Neutrophil (primary cell): ENCODE data around the gene SIGLEC14.
A peak's percentile ranks its signal among the peaks of the same experiment; 100 is the strongest.

ENCODE experiments used
- H3K27ac ChIP-seq: fragments of 200-600 bp; sonication (generic); 2 replicates; pipeline ENCODE4 v1.5.1; 2016; ENCODE audit warnings: mild to moderate bottlenecking, moderate library complexity
- H3K27me3 ChIP-seq: fragments of 200-600 bp; sonication (generic); 2 replicates; pipeline ENCODE4 v1.6.0; 2016; ENCODE audit warnings: mild to moderate bottlenecking
- H3K36me3 ChIP-seq: fragments of 200-600 bp; sonication (generic); 2 replicates; pipeline ENCODE4 v1.5.1; 2017
- H3K4me1 ChIP-seq, 2 experiments: fragments of 200-600 bp in 1 of 2; sonication (generic) in 1 of 2; 1 replicate in 1 of 2; 2 replicates in 1 of 2; pipeline versions ENCODE4 v1.5.1 to v1.6.1; 2013 to 2016; ENCODE audit warnings: low read depth in 1 of 2, low read length in 1 of 2, mild to moderate bottlenecking in 1 of 2, moderate library complexity in 1 of 2; ENCODE audit not compliant: control insufficient read depth in 1 of 2, insufficient read depth in 1 of 2
- H3K4me3 ChIP-seq, 2 experiments: fragments of 200-600 bp in 1 of 2; sonication (generic) in 1 of 2; 1 replicate in 1 of 2; 2 replicates in 1 of 2; pipeline ENCODE4 v1.5.1; 2013 to 2016; ENCODE audit warnings: low read depth in 1 of 2, low read length in 1 of 2, mild to moderate bottlenecking in 1 of 2, moderate library complexity in 1 of 2
- H3K9me3 ChIP-seq: fragments of 200-600 bp; sonication (generic); 2 replicates; pipeline ENCODE4 v1.5.1; 2016
- TF ChIP-seq, protein P1 (sequence below): fragments of 200-600 bp; sonication (generic); IDR thresholded peaks from 2 replicates; pipeline ENCODE4 v1.5.1; 2016; ENCODE audit warnings: antibody characterized with exemption

Gene SIGLEC14

DNA sequence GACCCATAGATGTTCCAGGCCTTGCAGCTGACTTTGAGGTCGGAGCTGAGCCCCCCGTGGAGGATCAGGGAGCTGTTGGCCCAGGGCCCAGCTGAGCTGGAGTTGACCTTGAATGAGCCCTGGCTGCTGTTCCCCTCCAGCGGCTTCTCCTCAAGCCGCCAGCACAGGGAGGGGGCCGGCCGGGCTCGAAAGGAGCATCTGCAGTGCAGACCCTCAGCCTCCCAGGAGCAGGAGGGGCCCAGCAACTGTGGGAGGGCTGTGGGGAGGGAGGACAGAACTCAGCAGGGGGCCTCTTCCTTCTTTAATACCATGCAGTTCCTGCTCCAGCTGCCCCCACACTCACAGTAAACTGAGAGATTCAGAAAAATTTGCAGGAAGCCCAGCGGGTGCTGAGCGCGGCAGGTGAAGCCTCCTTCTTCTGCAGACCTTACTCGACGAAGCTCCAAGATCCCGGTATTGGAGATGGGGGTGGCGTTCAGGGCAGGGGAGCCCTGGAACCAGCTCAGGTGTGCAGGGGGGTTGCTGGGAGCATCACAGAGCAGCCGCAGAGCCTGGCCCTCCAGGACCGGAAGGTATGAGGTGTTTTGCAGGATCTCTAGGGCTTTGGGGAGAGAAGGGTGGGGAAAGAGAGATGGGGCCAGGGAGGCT lies 19.0 kb downstream of the SIGLEC14 start:
- Histone ChIP-seq H3K27me3 (no peaks in the 10 kb centered on the region), H3K4me1 (peaks cover 48 to 84% of the 10 kb centered on the region in 2 experiments), H3K27ac (peak overlapping the region; percentile 87), H3K9me3 (no peaks in the 10 kb centered on the region), H3K36me3 (peaks cover 62% of the 10 kb centered on the region), H3K4me3 (peak overlapping the region; percentile 67 to 76)
- TF ChIP-seq, protein P1, sequence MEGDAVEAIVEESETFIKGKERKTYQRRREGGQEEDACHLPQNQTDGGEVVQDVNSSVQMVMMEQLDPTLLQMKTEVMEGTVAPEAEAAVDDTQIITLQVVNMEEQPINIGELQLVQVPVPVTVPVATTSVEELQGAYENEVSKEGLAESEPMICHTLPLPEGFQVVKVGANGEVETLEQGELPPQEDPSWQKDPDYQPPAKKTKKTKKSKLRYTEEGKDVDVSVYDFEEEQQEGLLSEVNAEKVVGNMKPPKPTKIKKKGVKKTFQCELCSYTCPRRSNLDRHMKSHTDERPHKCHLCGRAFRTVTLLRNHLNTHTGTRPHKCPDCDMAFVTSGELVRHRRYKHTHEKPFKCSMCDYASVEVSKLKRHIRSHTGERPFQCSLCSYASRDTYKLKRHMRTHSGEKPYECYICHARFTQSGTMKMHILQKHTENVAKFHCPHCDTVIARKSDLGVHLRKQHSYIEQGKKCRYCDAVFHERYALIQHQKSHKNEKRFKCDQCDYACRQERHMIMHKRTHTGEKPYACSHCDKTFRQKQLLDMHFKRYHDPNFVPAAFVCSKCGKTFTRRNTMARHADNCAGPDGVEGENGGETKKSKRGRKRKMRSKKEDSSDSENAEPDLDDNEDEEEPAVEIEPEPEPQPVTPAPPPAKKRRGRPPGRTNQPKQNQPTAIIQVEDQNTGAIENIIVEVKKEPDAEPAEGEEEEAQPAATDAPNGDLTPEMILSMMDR, result no peak

DNA sequence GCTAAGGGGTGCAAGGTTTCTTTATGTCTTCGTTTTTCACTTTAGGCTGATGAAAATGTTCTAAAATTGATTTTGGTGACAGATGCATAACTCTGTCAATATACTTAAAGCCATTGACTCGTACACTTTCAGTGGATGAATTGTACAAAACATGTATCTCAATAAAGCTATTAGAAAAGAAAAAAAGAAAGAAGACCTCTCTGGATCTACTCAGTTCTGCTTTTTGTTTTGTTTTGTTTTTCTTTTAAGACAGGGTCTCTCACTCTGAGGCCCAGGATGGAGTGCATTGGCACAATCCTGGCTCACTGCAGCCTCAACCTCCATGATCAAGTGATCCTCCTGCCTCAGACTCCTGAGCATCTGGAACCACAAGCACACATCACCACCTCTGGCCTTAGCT lies 19.9 kb downstream of the SIGLEC14 start:
- peak overlapping the region; percentile 67 to 76 for H3K4me3 ChIP-seq

DNA sequence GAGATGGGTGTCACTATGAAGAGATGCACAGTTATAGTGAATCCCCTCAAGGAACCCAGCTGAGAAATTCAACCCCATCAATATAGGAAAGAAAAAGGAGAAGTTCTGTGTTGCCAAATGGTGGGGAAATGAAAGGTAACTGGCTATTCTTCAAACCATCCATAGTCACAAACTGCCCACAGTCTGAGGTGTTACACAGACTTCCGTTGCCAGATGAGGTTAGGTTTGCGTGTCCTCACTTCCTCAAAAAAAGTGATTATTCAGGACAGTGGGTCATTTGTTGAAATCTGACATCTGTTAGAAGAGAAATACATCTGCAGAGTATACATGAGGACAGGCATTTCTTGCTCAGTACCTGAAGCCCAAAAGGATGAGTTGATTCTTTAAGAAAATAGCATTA lies 25.4 kb downstream of the SIGLEC14 start:
- H3K9me3 ChIP-seq, result no peaks in the 10 kb centered on the region
- peaks cover 52 to 90% of the 10 kb centered on the region in 2 experiments for H3K4me1 ChIP-seq

More for the DNA sequence above, 19.9 kb downstream of the SIGLEC14 start:
- H3K9me3 ChIP-seq, result no peaks in the 10 kb centered on the region
- peaks cover 67% of the 10 kb centered on the region for H3K36me3 ChIP-seq
- H3K27ac ChIP-seq, result peak overlapping the region; percentile 87
- TF ChIP-seq, protein P1, result no peak
- no peaks in the 10 kb centered on the region for H3K27me3 ChIP-seq
- peaks cover 57 to 84% of the 10 kb centered on the region in 2 experiments for H3K4me1 ChIP-seq

DNA sequence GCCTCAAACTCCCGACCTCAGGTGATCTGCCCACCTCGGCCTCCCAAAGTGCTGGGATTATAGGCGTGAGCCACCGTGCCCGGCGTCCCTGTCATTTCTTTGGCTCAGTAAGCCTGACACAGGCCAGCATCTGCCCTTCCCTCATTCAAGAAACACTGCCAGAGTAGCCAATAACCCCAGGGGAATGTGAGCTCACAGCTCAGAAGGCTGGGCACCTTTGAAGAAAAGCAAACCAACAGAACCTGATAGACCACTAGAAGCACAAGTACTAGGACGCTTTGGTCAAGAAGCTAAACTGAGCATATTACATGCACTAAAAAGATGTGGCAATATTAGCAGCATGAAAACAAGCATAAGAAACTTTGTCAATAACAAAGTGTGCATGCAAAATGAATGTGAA lies 30.6 kb downstream of the SIGLEC14 start:
- Histone ChIP-seq H3K9me3 (no peaks in the 10 kb centered on the region), H3K4me1 (peaks cover 19 to 68% of the 10 kb centered on the region in 2 experiments), H3K4me3 (no peak overlapping the region), H3K27ac (peak overlapping the region; percentile 62), H3K36me3 (peaks cover 72% of the 10 kb centered on the region), H3K27me3 (no peaks in the 10 kb centered on the region)
- TF ChIP-seq, protein P1, result no peak

More for the DNA sequence above, 25.4 kb downstream of the SIGLEC14 start:
- no peaks in the 10 kb centered on the region for H3K27me3 ChIP-seq
- peak overlapping the region in 1 of 2 experiments; percentile 46 for H3K4me3 ChIP-seq
- peak overlapping the region; percentile 87 for H3K27ac ChIP-seq
- TF ChIP-seq, protein P1, result peak; percentile 33
- H3K36me3 ChIP-seq, result peaks cover 60% of the 10 kb centered on the region

DNA sequence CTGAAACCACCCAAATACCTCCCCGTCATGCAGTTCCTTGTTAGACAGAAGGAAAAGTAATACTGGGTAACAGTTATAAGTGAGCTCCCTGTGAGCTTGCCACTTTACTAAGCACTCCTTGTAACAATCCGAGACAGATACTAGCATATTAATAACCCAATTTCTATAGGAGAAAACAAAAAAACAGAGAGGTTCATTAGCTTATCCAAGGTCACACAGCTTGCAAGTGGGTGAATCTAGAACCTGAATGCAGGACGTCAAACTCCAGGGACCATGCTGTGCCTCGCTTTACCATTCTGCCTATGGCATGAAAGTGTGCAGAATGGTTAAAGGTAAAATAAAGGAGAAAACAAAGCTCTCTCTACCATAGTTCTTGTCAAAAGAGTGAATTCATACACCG lies 31.8 kb downstream of the SIGLEC14 start:
- H3K4me3 ChIP-seq, result no peak overlapping the region
- peaks cover 7 to 56% of the 10 kb centered on the region in 2 experiments for H3K4me1 ChIP-seq
- no peaks in the 10 kb centered on the region for H3K9me3 ChIP-seq
- peaks cover 84% of the 10 kb centered on the region for H3K36me3 ChIP-seq
- no peaks in the 10 kb centered on the region for H3K27me3 ChIP-seq
- TF ChIP-seq, protein P1, result no peak
- peak overlapping the region; percentile 62 for H3K27ac ChIP-seq
